H1 (cell line): ENCODE results near the gene RNF208. TPM values are rescaled to one million over a fixed set of nuclear protein-coding genes. Genes with fewer than 3 reads are reported as not detected.

Experiments used
- ASH2L ChIP-seq: fragments of 200-600, 300-600 bp; sonication (generic); IDR thresholded peaks from one replicate; pipeline ENCODE4 v1.7.1; 2017; ENCODE audit warnings: low read length
- BACH1 ChIP-seq: IDR thresholded peaks from 2 replicates; pipeline ENCODE4 v1.6.1; 2012; ENCODE audit warnings: low read length, improper control_type of control experiment
- CTBP2 ChIP-seq: IDR thresholded peaks from 2 replicates; pipeline ENCODE4 v1.7.0; 2011; ENCODE audit warnings: borderline replicate concordance, mild to moderate bottlenecking, moderate library complexity, mixed read lengths, low read length; ENCODE audit not compliant: insufficient read depth, insufficient read length
- GTF2F1 ChIP-seq: IDR thresholded peaks from 2 replicates; pipeline ENCODE4 v1.6.1; 2012; ENCODE audit warnings: low read depth, low read length, improper control_type of control experiment, borderline replicate concordance
- KDM5A ChIP-seq: fragments of 200-600 bp; IDR thresholded peaks from 2 replicates; pipeline ENCODE4 v1.7.1; 2012; ENCODE audit warnings: mild to moderate bottlenecking, low read length, inconsistent platforms, mixed read lengths
- MAFK ChIP-seq: IDR thresholded peaks from 2 replicates; pipeline ENCODE4 v1.6.1; 2012; ENCODE audit warnings: low read depth, mild to moderate bottlenecking, improper control_type of control experiment, low read length
- MAX ChIP-seq: IDR thresholded peaks from 2 replicates; pipeline ENCODE4 v1.6.1; 2012; ENCODE audit warnings: inconsistent platforms
- RBBP5 ChIP-seq: IDR thresholded peaks from 2 replicates; pipeline ENCODE4 v1.7.1; 2012; ENCODE audit warnings: low read depth, mild to moderate bottlenecking, inconsistent platforms, low read length, moderate library complexity, borderline replicate concordance
- RFX5 ChIP-seq: IDR thresholded peaks from 2 replicates; pipeline ENCODE4 v1.6.1; 2011; ENCODE audit warnings: low read depth, low read length, improper control_type of control experiment, borderline replicate concordance
- RNF2 ChIP-seq: fragments of 200-900, 300-1000 bp; sonication (generic); IDR thresholded peaks from 2 replicates; pipeline ENCODE4 v1.7.1; 2016; ENCODE audit warnings: borderline replicate concordance, low read depth, mild to moderate bottlenecking, antibody characterized with exemption, low read length; ENCODE audit not compliant: poor library complexity, severe bottlenecking; ENCODE audit errors: missing control alignments
- SAP30 ChIP-seq: fragments of 300-600 bp; sonication (generic); IDR thresholded peaks from 2 replicates; pipeline ENCODE4 v1.7.1; 2012; ENCODE audit warnings: low read length, moderate library complexity, mild to moderate bottlenecking, inconsistent platforms; ENCODE audit not compliant: insufficient read depth, insufficient replicate concordance
- SIN3A ChIP-seq, 2 experiments: IDR thresholded peaks in 1 of 2; conservative IDR thresholded peaks in 1 of 2; 2 replicates each; pipeline ENCODE4 v1.6.1; 2011 to 2012; ENCODE audit warnings: low read length in 2 of 2, improper control_type of control experiment in 1 of 2, low read depth in 1 of 2, mild to moderate bottlenecking in 1 of 2
- USF2 ChIP-seq: IDR thresholded peaks from 2 replicates; pipeline ENCODE4 v1.6.1; 2011; ENCODE audit warnings: low read length, improper control_type of control experiment
- polyA plus RNA-seq, 7 experiments: library from polyadenylated mRNA; depleted of rRNA in 3 of 7; stranded (reverse) in 5 of 7; unstranded in 2 of 7; fragments of >200 nt in 5 of 7; fragments of 200-250 nt in 2 of 7; gene quantifications; 1 replicate in 5 of 7; 2 replicates in 1 of 7; 4 replicates in 1 of 7; pipeline versions ENCODE4 v1.2.1 to v1.2.3, GENCODE V29; 2011 to 2013; ENCODE audit warnings: missing spikeins in 2 of 7, mixed read lengths in 2 of 7
- total RNA-seq: library from RNA; stranded (reverse); fragmentation: NEBNext Ultra II Directional; extraction: Animal tissue kit (Norgen Biotek cat#: 25700); gene quantifications from 2 replicates; pipeline ENCODE4 v1.2.1, GENCODE V29; 2021
- TF ChIP-seq, protein P1 (sequence below): IDR thresholded peaks from 2 replicates; pipeline ENCODE4 v1.6.1; 2011; ENCODE audit warnings: low read depth, mild to moderate bottlenecking, low read length; ENCODE audit not compliant: insufficient read depth

Gene RNF208
- total and polyA plus RNA-seq, 2 of the 8 experiments (the other 6 are each of a cell fraction or from before 2014, with no cell fraction given): 2.7 to 7.7 TPM

- TF ChIP-seq, protein P1, sequence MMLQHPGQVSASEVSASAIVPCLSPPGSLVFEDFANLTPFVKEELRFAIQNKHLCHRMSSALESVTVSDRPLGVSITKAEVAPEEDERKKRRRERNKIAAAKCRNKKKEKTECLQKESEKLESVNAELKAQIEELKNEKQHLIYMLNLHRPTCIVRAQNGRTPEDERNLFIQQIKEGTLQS: no peak
- TF ChIP-seq KDM5A (no peak), RNF2 (no peak), SIN3A (conservative IDR thresholded peaks at IDR 0.05 in 1 of 2, IDR thresholded peaks at IDR 0.05 in 1 of 2; ENCODE audit: low read depth in 1 of 2, low read length in 2 of 2) (no peak), ASH2L (peak; percentile 35), USF2 (no peak), SAP30 (no peak), MAFK (no peak), CTBP2 (no peak), RBBP5 (no peak; the same call in 1 of the 2 replicates), BACH1 (peak; percentile 60; the same call in 1 of the 2 replicates), MAX (peak; percentile 73; the same call in 1 of the 2 replicates), GTF2F1 (no peak), RFX5 (no peak)
Observed at GRCh38 chr9:137240318-137240840, 18.3 kb upstream of the RNF208 start (continued).
